SH-SY5Y (cell line): ENCODE measurements around the gene PIK3IP1.

Experiments
- GATA2 ChIP-seq: IDR thresholded peaks from 2 replicates; pipeline ENCODE4 v1.6.1; 2011; ENCODE audit warnings: mild to moderate bottlenecking, low read depth, low read length
- GATA3 ChIP-seq: IDR thresholded peaks from 2 replicates; pipeline ENCODE4 v1.6.1; 2011; ENCODE audit warnings: low read depth, mild to moderate bottlenecking, low read length, moderate library complexity

- TF ChIP-seq GATA2: no peak
- TF ChIP-seq GATA3: no peak
Observed at GRCh38 chr22:31340765-31341247, 48.5 kb upstream of the PIK3IP1 start.
